Measurements from ENCODE around the gene PREX1.

PREX1 gene

DNA sequence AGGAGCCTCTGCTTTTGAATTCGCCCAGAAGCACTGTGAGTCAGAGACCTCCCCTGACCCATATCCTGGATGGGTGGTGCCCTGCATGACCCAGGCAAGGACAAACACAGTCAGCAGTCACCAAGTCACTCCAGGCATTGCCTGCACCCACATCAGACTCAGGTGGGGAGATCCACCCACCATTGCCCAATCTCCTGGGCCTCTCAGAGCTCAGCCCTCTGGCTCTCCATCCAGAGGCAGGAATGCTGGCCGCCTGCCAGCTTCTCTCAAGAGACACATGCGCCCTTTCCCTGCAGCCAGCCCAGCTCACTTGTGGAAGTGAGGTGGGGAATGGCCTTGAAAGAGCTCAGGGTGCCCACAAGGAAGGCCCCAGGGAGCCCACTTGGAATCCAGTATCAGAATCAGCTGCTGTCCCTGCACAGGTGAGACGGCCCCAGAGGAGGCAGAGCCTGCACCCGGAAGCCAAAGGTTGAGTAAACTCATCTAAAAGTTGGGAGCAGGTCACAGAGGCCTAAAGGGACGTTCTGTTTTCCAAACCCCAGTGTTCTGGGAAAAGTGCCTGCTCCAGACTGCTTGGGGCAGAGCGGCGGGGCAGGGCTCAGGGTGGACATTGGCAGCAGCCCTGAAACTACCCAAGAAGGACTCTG, 129.8 kb downstream of the PREX1 start:
- Mint-ChIP-seq H3K4me3 (no peak overlapping the region), H3K9me3 (no peaks in the 10 kb centered on the region), H3K4me1 (ENCODE audit: low read depth) (peaks cover 16% of the 10 kb centered on the region), H3K27ac (no peak overlapping the region), H3K27me3 (no peaks in the 10 kb centered on the region), H3K36me3 (ENCODE audit: low read depth) (peaks cover 85% of the 10 kb centered on the region)
- intact Hi-C loops (cut with micrococcal nuclease) = no loop called here

DNA sequence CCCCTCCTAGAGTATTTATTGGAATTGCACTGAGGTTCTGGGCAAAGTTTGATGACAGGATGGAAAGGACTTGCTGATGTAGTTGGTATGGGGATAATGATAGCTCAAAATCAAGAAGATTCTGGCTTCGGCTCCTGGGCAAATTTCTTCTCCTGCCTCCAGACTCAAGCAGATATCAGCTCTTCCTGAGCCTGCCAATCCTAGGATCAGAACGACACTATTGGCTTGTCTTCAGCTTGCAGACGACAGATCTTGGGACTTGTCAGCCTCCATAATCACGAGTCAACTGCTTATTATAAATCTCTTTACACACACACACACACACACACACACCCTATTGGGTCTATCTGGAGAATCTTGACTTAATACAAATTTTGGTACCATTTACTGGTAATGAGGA, 131.1 kb downstream of the PREX1 start:
- Mint-ChIP-seq H3K4me3 (no peak overlapping the region), H3K36me3 (ENCODE audit: low read depth) (peaks cover 73% of the 10 kb centered on the region), H3K4me1 (ENCODE audit: low read depth) (peaks cover 6% of the 10 kb centered on the region), H3K27ac (no peak overlapping the region), H3K27me3 (no peaks in the 10 kb centered on the region), H3K9me3 (no peaks in the 10 kb centered on the region)
- intact Hi-C loops (cut with micrococcal nuclease) = no loop called here

DNA sequence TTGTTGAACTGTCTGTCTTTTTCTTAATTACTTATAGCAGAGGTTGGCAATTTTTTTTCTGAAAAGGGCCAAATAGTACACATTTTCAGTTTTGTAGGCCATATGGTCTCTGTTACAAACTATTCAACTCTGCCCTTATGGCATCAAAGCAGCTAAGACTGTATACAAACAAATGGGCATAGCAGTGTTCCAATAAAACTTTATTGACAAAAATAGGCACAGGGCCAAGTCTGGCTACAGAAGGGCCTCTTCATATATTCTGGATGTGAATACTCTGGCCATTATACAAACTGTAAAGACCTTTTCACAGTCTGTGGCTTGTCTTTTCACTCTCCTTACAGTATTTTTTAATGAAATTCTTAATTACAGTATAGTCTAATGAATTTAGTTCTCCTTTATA, 132.1 kb downstream of the PREX1 start:
- no peaks in the 10 kb centered on the region for H3K27me3 Mint-ChIP-seq
- intact Hi-C loops (cut with micrococcal nuclease) = no loop called here
- H3K4me1 Mint-ChIP-seq (ENCODE audit: low read depth) = peaks cover 6% of the 10 kb centered on the region
- no peaks in the 10 kb centered on the region for H3K9me3 Mint-ChIP-seq
- H3K27ac Mint-ChIP-seq = no peak overlapping the region
- peaks cover 64% of the 10 kb centered on the region for H3K36me3 Mint-ChIP-seq (ENCODE audit: low read depth)
- no peak overlapping the region for H3K4me3 Mint-ChIP-seq

DNA sequence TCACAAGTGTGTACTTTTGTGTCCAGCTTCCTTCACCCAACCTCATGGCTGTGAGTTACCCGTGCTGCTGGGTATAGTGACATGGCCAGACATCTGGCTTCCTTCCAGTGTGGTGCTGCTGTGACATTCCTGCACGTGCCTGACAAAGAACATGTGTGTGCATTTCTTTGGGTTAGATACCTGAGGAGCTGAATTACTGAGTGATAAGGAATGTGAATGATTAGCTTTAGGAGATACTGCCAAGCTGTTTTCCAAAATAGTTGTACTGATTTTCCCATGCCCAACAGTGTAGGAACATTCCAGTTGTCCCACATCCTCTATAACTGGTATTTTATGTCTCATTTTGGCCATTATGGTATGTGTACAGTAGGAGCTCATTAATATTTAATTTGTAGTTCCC, 132.5 kb downstream of the PREX1 start:
- H3K4me1 Mint-ChIP-seq (ENCODE audit: low read depth) = peaks cover 6% of the 10 kb centered on the region
- H3K4me3 Mint-ChIP-seq = no peak overlapping the region
- H3K27ac Mint-ChIP-seq = no peak overlapping the region
- intact Hi-C loops (cut with micrococcal nuclease) = no loop called here
- no peaks in the 10 kb centered on the region for H3K9me3 Mint-ChIP-seq
- H3K36me3 Mint-ChIP-seq (ENCODE audit: low read depth) = peaks cover 59% of the 10 kb centered on the region
- no peaks in the 10 kb centered on the region for H3K27me3 Mint-ChIP-seq

DNA sequence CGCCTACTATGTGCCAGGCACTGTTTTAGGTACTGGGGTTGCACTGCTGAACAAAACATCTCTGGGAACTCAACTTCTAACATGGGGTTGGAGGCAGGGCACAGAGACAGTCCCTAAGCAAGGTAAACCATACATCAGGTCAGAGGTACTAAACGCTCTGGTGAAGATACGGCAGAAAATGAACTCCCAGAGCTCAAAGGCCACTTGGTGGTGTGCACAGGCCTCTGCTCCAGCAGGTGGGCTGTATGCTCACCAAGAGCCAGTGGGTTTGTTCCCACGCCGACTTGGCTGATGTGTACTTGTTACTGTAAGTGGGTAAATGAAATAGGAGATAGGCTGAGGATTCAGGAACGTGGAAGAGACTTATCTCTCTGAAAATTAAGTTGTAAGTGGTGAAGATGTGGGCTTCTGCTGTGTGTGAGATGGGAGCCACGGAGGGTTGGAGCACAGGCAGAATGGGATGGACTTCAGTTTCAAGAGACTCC, 133.4 kb downstream of the PREX1 start:
- H3K27me3 Mint-ChIP-seq = no peaks in the 10 kb centered on the region
- peaks cover 2% of the 10 kb centered on the region for H3K4me1 Mint-ChIP-seq (ENCODE audit: low read depth)
- H3K27ac Mint-ChIP-seq = no peak overlapping the region
- intact Hi-C loops (cut with micrococcal nuclease) = no loop called here
- H3K36me3 Mint-ChIP-seq (ENCODE audit: low read depth) = peaks cover 51% of the 10 kb centered on the region
- H3K9me3 Mint-ChIP-seq = no peaks in the 10 kb centered on the region
- H3K4me3 Mint-ChIP-seq = no peak overlapping the region

DNA sequence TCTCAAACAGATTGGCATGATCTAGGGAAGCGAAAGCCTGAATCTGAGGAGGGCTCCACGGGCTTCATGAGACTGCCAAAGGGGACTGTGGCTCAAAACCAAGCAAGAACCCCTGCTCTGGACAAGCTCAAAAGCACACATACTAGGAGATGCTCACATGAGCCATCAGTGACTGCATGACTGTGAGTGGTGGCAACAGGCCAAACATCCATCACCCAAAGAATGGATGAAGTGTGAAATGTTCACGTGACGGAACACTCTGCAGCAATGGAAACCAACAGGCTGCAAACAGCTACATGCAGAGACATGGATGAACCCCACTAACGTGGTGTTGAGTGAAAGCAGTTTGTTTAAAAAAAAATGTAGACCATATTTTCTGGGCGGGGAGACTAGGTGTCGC, 136.3 kb downstream of the PREX1 start:
- peaks cover 25% of the 10 kb centered on the region for H3K36me3 Mint-ChIP-seq (ENCODE audit: low read depth)
- H3K9me3 Mint-ChIP-seq = no peaks in the 10 kb centered on the region
- H3K4me1 Mint-ChIP-seq (ENCODE audit: low read depth) = peaks cover 12% of the 10 kb centered on the region
- intact Hi-C loops (cut with micrococcal nuclease) = no loop called here
- H3K27me3 Mint-ChIP-seq = no peaks in the 10 kb centered on the region
- no peak overlapping the region for H3K27ac Mint-ChIP-seq
- H3K4me3 Mint-ChIP-seq = no peak overlapping the region

DNA sequence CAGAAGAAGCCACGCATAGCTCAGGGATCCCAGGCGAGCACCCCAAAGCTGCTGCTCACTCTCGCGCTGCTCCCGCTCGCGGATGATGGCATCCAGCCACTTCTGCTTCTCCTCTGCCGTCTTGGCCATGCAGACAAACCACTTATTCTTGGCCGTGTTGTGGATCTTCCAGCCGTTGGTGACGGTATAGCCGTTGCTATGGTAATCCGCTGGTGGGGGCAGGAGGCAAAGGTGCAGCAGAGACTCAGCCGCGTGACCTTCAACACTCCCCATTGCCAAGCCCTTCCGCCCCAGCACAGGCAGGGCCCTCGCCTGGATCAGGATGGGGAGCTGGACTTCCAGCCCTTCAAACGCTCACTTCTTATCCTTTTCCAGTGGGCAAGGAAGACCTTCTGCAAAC, 136.9 kb downstream of the PREX1 start:
- intact Hi-C loops (cut with micrococcal nuclease) = no loop called here
- no peaks in the 10 kb centered on the region for H3K9me3 Mint-ChIP-seq
- no peak overlapping the region for H3K4me3 Mint-ChIP-seq
- no peak overlapping the region for H3K27ac Mint-ChIP-seq
- peaks cover 19% of the 10 kb centered on the region for H3K36me3 Mint-ChIP-seq (ENCODE audit: low read depth)
- no peaks in the 10 kb centered on the region for H3K27me3 Mint-ChIP-seq
- peaks cover 13% of the 10 kb centered on the region for H3K4me1 Mint-ChIP-seq (ENCODE audit: low read depth)

DNA sequence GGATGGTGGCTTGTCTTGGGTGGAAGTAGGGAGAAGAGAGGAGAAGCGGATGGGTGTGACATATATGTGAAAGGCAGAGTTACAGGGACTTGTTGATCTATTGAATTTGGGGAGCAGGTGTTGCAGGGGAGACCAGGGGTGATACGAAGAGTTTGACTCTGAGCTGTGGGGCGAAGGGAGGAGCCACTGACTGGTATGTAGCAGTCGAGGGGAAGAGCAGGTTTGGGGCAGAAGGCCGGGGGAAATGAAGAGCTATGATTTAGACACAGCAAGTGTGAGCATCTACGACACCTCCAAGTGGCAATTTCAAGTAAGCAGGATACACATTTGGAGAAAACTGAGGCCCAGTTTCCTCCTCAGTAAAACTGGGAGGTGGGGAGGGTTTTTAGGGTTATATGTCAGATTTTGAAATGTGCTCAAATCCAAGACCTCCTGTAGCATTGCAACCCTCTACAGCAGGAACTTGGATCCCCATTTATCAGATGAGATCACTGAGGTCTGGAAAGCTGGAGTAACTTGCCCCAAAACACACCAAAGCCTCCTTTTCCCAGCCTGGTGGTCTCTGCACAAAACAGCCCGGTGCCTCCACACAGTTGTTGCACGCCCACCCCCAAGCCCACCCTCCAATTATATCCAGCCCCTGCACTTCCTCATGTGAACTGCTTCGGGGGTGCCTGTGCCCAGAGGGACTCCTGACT, 137.8 kb downstream of the PREX1 start:
- peaks cover 12% of the 10 kb centered on the region for H3K36me3 Mint-ChIP-seq (ENCODE audit: low read depth)
- peaks cover 21% of the 10 kb centered on the region for H3K4me1 Mint-ChIP-seq (ENCODE audit: low read depth)

DNA sequence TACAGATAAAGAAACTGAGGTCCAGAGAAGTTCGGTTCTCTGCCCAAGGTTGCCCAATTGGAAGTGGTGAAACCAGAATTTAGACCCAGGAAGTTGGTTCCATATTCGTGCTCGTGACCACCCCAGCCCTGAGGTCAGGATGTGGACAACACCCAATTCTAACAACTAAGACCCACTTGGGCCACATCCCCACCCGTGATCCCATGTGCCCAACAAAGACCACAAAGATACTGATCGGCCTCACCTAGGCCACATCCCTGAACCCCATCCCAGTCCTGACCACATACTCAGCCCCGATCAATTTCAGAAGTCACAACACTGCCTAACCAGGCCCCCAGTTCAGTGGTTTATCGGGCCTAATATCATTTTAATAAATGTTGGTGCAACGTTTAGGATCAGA, 138.4 kb downstream of the PREX1 start:
- H3K4me3 Mint-ChIP-seq = no peak overlapping the region
- H3K9me3 Mint-ChIP-seq = no peaks in the 10 kb centered on the region
- H3K4me1 Mint-ChIP-seq (ENCODE audit: low read depth) = peaks cover 28% of the 10 kb centered on the region
- no peaks in the 10 kb centered on the region for H3K27me3 Mint-ChIP-seq
- no peak overlapping the region for H3K27ac Mint-ChIP-seq
- H3K36me3 Mint-ChIP-seq (ENCODE audit: low read depth) = peaks cover 6% of the 10 kb centered on the region
- intact Hi-C loops (cut with micrococcal nuclease) = no loop called here

More for the DNA sequence above, 137.8 kb downstream of the PREX1 start:
- no peak overlapping the region for H3K4me3 Mint-ChIP-seq
- H3K27ac Mint-ChIP-seq = no peak overlapping the region
- intact Hi-C loops (cut with micrococcal nuclease) = no loop called here
- no peaks in the 10 kb centered on the region for H3K27me3 Mint-ChIP-seq
- no peaks in the 10 kb centered on the region for H3K9me3 Mint-ChIP-seq

DNA sequence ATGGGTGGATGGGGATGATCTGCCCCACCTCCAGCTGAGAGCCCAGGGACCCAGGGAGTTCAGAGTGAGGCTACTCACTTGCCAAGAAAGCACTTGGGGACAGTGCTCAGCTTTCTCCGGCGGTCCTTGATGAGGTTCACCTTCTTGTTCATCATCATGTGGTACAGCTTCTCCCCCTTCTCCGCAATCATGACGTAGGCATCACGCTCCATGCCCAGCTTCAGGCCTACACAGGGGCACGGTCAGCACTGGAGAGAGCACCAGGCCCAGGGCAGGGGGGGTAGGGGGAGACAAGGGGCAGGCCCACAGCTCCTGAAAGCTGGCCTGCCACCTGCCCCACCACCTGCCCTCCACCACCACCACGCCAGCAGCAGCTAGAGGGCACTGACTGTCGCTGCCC, 139.2 kb downstream of the PREX1 start:
- H3K4me1 Mint-ChIP-seq (ENCODE audit: low read depth) = peaks cover 28% of the 10 kb centered on the region

DNA sequence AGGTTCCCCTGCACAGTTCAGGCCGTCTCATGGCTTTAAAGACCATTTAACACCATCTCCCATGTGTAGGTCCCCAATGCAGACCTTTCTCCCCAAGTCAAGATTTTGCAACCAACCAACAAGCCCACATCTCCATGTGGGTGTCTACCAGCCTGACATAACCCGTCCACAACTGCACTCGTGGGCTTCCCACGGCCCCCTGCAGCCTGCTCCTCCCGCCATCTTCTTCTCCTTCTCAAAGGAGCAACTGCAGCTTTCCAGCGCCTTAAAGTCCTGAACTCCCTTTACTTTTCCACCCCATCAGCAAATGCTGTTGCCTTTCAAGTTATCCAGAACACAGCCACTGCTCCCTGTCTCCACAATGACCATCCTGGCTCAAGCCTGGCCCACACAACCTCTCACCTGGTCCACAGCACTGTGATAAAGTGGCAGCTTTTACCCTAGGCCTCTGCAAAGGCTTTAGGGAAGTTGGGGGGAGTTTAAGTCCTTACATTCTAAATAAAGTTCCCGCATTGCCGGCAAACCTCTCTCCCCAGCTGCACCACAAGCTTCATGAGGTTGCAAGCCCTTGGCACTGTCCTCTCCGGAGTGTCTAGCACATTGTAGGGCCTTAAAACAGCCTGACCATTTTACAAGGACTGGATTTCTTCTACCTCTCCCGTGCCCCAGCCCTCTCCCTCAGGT, 140.5 kb downstream of the PREX1 start:
- Mint-ChIP-seq H3K36me3 (ENCODE audit: low read depth) (no peaks in the 10 kb centered on the region), H3K27ac (peak overlapping the region; percentile 28), H3K27me3 (no peaks in the 10 kb centered on the region), H3K4me3 (no peak overlapping the region), H3K4me1 (ENCODE audit: low read depth) (peaks cover 28% of the 10 kb centered on the region), H3K9me3 (no peaks in the 10 kb centered on the region)
- intact Hi-C loops (cut with micrococcal nuclease) = no loop called here

More for the DNA sequence above, 139.2 kb downstream of the PREX1 start:
- Mint-ChIP-seq H3K9me3 (no peaks in the 10 kb centered on the region), H3K36me3 (ENCODE audit: low read depth) (no peaks in the 10 kb centered on the region), H3K4me3 (no peak overlapping the region), H3K27me3 (no peaks in the 10 kb centered on the region), H3K27ac (no peak overlapping the region)
- intact Hi-C loops (cut with micrococcal nuclease) = no loop called here

DNA sequence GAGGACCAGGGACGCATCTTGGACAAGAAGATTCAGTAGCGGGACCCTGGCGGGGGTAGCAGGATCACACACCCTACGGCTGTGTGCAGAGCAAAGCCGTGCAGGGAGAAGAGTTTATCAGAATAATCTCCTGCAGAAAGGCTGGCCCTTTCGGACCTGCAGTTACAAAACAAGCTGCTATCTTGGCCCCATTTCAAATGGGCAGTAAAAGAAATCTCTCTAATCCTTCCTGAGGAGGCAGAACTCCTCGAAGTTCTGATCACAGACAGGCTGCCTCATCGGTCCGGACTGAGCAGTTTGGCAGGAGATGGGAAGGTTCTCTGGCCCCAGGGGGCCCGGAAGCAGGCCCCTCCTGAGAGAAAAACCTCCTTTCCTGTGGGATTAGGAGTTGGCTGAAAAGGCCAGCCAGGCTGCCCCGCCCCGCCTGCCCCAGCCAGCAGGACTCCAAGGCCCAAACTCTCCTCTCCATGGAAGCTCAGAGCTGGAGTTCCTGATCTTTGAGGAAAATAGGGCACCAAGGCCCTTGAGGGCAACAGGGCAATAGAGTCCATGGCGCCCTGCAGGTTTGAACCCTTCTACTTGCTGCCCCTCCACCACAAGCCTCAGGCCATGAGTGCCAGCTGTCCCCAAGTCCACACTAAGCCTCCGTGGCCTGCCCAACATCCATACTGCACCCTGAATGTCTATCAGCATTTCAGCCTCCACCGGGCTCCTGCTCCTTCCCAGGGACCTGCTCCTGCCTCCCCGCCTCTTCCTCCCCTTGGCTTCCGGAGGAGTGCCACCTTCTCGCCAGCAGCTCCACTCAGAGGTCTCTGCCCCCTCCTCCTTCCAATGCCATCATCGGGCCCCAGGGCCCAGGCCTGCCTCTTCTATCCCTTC, 141.3 kb downstream of the PREX1 start:
- H3K4me3 Mint-ChIP-seq = no peak overlapping the region
- H3K36me3 Mint-ChIP-seq (ENCODE audit: low read depth) = no peaks in the 10 kb centered on the region
- peaks cover 28% of the 10 kb centered on the region for H3K4me1 Mint-ChIP-seq (ENCODE audit: low read depth)
- no peaks in the 10 kb centered on the region for H3K9me3 Mint-ChIP-seq
- peak overlapping the region; percentile 28 for H3K27ac Mint-ChIP-seq
- intact Hi-C loops (cut with micrococcal nuclease) = no loop called here
- no peaks in the 10 kb centered on the region for H3K27me3 Mint-ChIP-seq

DNA sequence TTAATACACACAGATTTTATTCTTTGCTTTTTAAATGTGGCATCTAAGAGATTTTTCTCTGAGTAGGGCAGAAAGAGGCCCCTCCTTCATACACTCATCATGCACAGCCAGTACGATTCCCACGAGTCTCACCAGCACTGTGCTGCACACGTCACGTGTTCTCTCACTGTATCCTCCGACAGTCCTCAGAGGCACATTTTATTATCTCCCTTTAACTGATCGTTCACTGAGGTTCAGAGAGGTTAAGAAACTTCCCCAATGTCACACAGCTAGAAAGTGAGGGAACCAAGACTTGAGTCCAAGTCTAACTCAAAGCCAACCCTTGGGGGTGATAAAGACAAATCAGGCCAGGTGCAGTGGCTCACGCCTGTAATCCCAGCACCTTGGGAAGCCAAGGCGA, 142.5 kb downstream of the PREX1 start:
- intact Hi-C loops (cut with micrococcal nuclease) = no loop called here
- peaks cover 28% of the 10 kb centered on the region for H3K4me1 Mint-ChIP-seq (ENCODE audit: low read depth)
- no peaks in the 10 kb centered on the region for H3K36me3 Mint-ChIP-seq (ENCODE audit: low read depth)
- H3K9me3 Mint-ChIP-seq = no peaks in the 10 kb centered on the region
- no peaks in the 10 kb centered on the region for H3K27me3 Mint-ChIP-seq
- peak overlapping the region; percentile 47 for H3K27ac Mint-ChIP-seq
- H3K4me3 Mint-ChIP-seq = no peak overlapping the region
